OCI-LY7 (cell line): ENCODE data around the gene CRY2.

Source experiments
- EZH2phosphoT487 ChIP-seq: fragments of 200-600 bp; sonication (generic); IDR thresholded peaks from 2 replicates; pipeline ENCODE4 v1.6.1; 2018; ENCODE audit warnings: low read depth, borderline replicate concordance, mild to moderate bottlenecking, mixed run types, antibody characterized with exemption, low read length, moderate library complexity, mixed read lengths
- TF ChIP-seq, protein P1 (sequence below): fragments of 200-600 bp; sonication (generic); conservative IDR thresholded peaks from 2 replicates; pipeline ENCODE4 v1.5.1; 2014; ENCODE audit warnings: mild to moderate bottlenecking, antibody characterized with exemption, low read length, moderate library complexity, mixed read lengths

DNA sequence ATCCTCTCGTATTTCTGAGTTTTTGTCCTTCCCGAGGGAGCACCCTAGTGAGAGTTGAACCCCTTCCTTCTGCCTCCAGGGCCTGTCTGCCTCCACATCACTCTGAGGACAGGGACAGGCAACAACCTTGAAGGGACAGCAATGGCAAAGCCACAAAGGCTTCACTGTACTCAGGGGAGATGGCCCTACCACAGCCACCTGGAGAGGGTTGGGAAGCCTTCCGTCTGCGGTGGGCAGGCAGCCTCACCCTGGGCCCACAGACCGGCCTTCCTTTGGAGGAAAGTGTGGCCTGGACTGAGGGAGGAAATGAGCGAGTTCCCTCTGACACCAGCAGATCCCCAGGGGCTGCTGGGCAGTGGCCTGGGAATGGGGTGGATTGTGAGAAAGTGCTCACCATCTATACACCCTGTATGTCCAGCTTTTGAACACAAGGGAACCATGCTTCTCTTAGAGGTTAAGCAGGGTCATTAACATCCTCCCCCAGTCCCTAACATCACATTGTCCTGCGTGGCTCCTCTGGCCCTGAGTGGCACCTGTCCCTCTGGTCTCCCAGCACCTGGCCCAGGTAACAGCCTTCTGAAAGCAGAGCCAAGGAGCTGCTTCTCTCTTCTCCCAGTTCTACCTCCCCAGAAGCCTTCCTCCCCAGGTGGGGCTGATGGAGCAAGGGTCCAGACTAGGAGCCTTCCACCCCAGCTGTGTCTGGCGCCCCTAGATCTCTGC, 35.5 kb upstream of the CRY2 start:
- TF ChIP-seq, protein P1, sequence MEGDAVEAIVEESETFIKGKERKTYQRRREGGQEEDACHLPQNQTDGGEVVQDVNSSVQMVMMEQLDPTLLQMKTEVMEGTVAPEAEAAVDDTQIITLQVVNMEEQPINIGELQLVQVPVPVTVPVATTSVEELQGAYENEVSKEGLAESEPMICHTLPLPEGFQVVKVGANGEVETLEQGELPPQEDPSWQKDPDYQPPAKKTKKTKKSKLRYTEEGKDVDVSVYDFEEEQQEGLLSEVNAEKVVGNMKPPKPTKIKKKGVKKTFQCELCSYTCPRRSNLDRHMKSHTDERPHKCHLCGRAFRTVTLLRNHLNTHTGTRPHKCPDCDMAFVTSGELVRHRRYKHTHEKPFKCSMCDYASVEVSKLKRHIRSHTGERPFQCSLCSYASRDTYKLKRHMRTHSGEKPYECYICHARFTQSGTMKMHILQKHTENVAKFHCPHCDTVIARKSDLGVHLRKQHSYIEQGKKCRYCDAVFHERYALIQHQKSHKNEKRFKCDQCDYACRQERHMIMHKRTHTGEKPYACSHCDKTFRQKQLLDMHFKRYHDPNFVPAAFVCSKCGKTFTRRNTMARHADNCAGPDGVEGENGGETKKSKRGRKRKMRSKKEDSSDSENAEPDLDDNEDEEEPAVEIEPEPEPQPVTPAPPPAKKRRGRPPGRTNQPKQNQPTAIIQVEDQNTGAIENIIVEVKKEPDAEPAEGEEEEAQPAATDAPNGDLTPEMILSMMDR, result no peak
- no peak for TF ChIP-seq EZH2phosphoT487
